ENCODE data around the gene ZNF354C.

DNA sequence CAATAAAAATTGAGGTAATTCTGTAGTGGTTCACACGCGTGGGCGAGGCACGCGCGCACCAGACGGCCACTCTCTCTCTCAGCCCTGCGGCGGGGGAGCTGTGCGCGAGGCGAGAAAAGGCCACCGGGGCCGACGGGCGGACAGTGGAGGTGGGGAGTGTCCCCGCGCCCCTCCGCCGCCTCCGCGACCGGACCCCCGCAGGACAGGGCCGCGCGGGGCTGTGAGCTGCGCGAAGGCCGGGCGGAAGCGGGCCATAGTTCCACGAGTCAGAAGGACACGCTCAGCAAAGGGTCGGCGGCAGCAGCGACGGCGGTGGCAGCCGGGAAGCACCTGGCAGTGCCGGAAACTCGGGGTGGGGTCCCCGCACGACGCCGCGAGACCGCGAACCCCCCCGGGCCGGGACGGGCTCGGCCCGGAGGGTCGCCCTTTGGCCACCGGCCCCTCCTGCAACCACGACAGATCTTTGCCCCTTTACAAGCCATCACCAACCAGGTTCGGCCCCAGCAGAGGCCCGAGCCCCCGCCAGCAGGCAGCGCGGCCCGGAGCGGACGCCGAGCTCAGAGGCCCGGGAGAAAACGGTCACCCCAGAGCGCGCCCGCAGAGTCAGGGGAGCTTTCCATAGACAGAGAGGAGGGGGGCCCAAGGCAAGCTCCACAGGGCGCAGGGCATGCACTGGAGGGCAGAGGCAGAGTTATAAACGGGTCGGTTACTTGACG, 60.9 kb downstream of the ZNF354C start:
- TF ChIP-seq, protein P1, sequence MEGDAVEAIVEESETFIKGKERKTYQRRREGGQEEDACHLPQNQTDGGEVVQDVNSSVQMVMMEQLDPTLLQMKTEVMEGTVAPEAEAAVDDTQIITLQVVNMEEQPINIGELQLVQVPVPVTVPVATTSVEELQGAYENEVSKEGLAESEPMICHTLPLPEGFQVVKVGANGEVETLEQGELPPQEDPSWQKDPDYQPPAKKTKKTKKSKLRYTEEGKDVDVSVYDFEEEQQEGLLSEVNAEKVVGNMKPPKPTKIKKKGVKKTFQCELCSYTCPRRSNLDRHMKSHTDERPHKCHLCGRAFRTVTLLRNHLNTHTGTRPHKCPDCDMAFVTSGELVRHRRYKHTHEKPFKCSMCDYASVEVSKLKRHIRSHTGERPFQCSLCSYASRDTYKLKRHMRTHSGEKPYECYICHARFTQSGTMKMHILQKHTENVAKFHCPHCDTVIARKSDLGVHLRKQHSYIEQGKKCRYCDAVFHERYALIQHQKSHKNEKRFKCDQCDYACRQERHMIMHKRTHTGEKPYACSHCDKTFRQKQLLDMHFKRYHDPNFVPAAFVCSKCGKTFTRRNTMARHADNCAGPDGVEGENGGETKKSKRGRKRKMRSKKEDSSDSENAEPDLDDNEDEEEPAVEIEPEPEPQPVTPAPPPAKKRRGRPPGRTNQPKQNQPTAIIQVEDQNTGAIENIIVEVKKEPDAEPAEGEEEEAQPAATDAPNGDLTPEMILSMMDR (IDR thresholded peaks at IDR 0.05): no peak
- TF ChIP-seq POLR2A (IDR thresholded peaks at IDR 0.05): no peak
- no peak for TF ChIP-seq POLR2AphosphoS5 (IDR thresholded peaks at IDR 0.05)

All from breast epithelium (tissue), 3 donors.